ENCODE results near the gene BRF1.
"Not testable (repeated sequence)": the region's sequence is repeated elsewhere in the genome, so short reads cannot be mapped to it uniquely, and the experiment has no call there.

Gene BRF1

GRCh38 chr14:105314287-105315200, 13.7 kb upstream of the BRF1 start, which contains the start of gene PACS2:
TSS of gene PACS2 (plus strand) at chr14:105314748. CDS start at chr14:105314919, 171 bp downstream.
- DNase-seq = peak; percentile 82

- DNase-seq = peak; percentile 57
Observed at GRCh38 chr14:105313381-105314286, 12.8 kb upstream of the BRF1 start.

GRCh38 chr14:105312973-105313372, 12.2 kb upstream of the BRF1 start:
- no peak for DNase-seq

- no peak for DNase-seq
Observed at GRCh38 chr14:105311838-105312237, 11.0 kb upstream of the BRF1 start.

- DNase-seq = no peak
Observed at GRCh38 chr14:105309371-105309770, 8.6 kb upstream of the BRF1 start.

GRCh38 chr14:105307052-105307727, 6.4 kb upstream of the BRF1 start:
- no peak for DNase-seq

GRCh38 chr14:105305791-105306190, 5.0 kb upstream of the BRF1 start:
- no peak for DNase-seq

GRCh38 chr14:105305345-105305744, 4.5 kb upstream of the BRF1 start:
- DNase-seq = no peak

GRCh38 chr14:105304565-105304964, 3.8 kb upstream of the BRF1 start:
- DNase-seq = no peak

GRCh38 chr14:105303949-105304348, 3.1 kb upstream of the BRF1 start:
- no peak for DNase-seq

GRCh38 chr14:105301915-105302249, 1.1 kb upstream of the BRF1 start:
- DNase-seq = not testable (repeated sequence)

GRCh38 chr14:105301103-105301914, 508 bp upstream of the BRF1 start:
- DNase-seq = peak; percentile 96

- no peak for DNase-seq
Observed at GRCh38 chr14:105299654-105300541, 903 bp downstream of the BRF1 start.

- not testable (repeated sequence) for DNase-seq
Observed at GRCh38 chr14:105297311-105297710, 3.5 kb downstream of the BRF1 start.

GRCh38 chr14:105294142-105294597, 6.6 kb downstream of the BRF1 start:
- DNase-seq = peak; percentile 88

- no peak for DNase-seq
Observed at GRCh38 chr14:105292826-105293711, 7.7 kb downstream of the BRF1 start.

GRCh38 chr14:105290621-105291346, 10.0 kb downstream of the BRF1 start:
- DNase-seq = no peak

- not testable (repeated sequence) for DNase-seq
Observed at GRCh38 chr14:105288936-105289335, 11.9 kb downstream of the BRF1 start.

All from NCI-H1092 (cell line).